ENCODE data around the gene CREBRF.
"Not testable (repeated sequence)": the region's sequence is repeated elsewhere in the genome, so short reads cannot be mapped to it uniquely, and the experiment has no call there.

The CREBRF gene

DNA sequence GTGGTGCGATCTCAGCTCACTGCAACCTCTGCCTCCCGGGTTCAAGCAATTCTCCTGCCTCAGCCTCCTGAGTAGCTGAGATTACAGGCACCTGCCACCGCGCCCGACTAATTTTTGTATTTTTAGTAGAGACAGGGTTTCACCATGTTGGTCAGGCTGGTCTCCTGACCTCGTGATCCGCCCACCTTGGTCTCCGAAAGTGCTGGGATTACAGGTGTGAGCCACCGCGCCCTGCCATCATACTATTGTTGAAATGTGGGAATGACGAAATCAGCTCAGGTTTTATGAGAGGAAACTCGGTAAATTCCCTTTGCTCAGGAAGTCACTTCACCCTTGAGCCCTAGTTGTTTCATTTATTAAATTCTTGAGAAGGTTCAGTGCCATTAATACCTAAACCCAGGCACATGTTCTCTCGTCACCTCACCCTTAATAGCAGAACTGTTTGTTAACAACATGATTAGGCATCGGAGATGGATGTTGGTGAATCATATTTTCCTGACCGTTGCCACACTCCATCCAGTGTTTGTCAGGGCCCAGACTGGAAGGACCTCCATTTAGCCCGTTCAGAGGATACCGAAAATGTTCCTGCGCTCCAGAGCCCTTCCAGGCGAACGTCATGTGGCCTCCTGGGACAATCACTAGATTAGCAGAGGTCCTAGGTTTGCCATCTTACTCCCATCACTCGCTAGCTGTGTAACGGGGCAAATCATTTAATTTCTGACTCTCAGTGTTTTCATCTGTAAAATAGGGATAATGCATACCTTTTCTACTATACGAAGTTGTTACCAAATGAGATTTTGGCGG is 20.0 kb upstream of the CREBRF start:
- DNase-seq, result no peak

DNA sequence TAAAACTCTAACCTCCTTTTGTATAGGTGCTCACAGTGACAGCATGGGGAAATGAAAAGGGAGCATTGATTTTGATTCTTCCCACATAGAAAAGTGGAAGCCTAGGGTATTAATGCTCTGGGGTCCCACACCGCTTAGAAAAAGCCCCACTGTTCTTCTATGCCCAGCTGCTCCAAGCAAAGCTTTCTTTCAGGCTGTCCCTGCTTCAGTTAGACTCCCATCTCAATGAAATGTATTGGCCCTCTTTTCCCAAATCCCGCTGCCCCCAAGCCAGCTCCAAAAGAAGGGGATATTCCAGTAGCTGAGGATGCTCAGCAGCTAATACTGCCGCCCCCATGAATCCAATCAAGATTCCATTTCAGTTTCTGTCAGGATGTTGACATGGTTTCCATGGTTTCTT is 17.0 kb upstream of the CREBRF start:
- DNase-seq, result no peak

DNA sequence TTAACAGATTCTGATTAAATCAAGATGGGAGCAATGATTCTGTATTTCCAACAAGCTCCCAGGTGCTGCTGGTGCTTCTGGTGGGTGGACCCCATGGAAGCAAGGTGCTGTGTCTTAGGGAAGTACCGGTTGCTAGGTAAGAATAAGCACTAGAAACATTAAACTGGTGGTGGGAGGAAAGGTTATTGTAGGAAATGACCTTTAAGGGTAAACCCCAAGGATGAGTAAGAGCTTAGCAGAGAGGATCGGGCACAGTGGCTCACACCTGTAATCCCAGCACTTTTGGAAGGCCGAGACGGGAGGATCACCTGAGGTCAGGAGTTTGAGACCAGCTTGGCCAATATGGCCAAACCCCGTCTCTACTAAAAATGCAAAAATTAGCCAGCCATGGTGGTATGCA is 16.2 kb upstream of the CREBRF start:
- DNase-seq, result no peak

DNA sequence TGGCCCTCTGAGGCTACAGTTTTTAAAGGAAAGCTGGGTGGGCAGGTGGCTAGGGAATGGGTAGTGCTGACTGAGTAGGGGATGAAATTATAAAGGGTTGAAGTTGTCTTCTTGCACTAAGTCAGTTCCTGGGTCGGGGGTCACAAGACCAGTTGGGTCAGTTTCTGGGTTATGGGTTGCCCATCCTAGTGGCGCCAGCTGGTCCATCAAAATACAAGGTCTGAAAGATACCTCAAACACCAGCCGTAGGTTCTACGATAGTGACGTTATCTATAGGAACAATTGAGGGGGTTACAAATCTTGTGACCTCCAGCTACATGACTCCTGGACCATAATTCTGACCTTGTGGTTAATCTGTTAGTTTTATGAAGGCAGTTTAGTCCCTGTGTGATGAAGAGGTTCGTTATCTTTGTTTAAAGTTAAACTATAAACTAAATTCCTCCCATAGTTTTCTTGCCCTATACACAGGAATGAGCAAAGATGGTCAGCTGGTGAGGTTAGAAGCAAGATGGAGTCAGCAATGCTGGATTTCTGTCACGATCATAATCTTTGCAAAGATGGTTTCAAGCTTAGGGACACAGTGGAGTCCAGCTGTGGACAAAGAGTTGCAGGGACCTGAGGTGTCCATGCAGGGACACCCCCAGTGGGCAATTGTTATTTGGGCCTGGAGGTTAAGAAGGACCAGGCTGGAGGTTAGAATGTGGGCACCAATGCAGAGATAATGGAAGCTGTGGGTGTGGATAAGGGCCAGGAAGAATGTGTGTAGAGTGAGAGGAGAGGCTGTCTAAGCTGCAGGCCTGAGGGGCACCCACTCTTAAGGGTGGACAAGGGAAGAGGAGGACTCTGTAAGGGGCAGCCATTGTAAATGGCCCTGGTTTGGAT is 14.0 kb upstream of the CREBRF start:
- DNase-seq, result no peak

DNA sequence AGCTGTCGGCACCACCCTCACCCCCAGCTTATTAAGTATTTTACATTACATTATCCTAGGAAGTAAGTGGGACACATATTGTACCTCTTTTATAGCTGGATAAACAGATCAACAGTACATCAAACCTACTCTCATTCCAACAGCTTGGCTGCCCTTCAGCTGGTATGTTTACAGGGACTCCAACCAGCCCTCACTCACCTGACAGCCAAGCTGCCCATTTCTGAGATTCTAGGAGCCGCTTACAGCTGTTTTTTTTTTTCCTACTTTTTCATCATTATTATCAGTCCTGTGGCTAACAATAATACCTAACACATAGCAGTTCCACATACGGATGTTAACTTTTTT is 13.4 kb upstream of the CREBRF start:
- DNase-seq, result no peak

DNA sequence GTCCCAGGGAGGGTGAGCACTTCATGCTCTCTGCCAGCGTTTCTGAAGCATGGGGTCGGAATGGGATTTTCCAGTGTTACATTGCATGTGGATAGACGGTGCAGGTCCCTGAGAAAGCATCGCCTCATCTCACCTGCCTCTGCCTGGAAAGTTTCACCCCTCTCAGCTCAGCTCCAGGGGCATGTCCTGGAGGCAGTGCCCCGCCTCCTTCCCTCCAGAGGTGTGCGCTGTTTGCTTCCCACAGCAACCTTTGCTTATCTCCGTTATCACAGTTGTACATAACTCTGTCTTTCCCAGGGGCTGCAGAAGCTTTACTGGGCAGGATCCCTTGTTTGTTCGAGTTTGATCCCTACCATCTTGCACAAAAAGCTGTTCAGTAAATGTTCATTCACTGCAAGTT is 10.7 kb upstream of the CREBRF start:
- no peak for DNase-seq

DNA sequence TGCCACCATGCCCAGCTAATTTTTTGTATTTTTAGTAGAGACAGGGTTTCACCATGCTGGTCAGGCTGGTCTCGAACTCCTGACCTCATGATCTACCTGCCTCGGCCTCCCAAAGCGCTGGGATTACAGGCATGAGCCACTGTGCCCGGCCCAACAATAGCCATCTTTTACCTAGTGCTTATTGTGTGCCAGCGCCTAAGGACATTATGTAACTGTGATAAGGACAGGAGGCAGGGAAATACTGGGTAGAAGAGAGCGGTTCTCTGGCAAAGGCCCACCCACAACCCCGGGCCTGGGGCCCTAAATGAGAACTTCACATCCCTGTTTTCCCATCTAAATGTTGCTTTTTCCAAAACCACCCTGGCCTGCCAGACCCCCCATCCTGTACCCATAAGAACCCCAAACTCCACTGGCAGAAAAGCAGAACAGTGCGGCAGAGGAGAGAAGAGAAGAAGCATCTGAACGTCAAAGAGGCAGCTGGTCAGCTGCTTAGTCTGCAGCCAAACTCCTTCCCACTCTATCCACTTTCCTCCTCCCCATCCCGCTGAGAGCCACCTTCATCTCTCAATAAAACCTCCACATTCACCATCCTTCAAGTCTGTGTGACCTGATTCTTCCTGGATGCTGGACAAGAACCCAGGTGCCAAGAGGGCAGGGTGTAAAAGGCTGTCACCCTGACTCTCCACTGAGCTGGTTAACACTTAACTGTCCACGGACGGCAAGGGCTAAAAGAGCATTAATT is 8.9 kb upstream of the CREBRF start:
- not testable (repeated sequence) for DNase-seq

DNA sequence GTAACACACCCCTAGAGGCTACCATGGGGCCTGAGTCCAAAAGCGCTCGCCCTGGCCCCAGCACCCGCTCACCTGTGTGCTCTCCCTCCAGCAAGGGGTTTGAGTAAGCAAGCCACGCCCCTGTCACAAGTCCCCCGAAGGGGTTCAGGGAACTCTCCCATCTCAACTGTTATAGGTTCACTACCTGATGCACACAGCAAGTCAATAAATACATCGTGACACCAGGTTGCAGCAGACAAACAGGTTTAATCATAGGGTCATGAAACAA is 8.4 kb upstream of the CREBRF start:
- no peak for DNase-seq

DNA sequence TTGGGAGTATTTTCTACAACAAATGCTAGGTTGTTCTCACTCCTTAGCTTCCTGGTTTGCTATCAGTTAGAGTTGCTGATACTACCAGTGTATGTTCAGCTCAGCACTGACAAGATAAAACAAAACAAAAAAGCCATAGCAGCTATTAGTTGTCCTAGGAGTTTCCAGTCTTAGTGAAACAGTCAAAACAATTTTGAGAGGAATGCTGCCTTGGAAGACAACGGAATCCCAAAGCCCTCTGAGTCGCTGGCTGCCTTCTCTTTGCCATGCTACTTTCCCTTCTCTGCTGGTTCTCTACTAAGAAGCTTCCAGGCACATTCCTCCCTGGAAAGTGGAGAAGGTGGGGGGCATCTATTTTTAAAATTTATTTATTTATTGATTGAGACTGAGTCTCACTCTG is 5.4 kb upstream of the CREBRF start:
- DNase-seq, result no peak

DNA sequence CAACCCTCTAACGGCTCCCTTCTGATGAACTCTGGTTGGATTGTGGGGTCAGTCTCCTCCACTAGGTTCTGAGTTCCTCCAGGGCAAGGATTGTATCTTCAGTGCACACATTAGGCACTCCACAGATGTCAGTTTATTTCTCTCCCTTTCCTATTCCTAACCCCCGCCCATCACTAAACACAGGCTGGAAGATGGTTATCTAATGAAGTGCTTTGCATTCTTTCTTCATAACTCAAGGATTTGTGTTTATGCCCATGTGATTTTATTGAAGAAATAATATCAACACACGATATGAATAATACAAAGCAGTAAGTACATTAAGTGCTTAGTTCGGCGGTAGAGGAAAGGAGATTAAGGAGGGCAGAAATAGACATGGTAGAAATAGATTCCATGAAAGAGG is 4.4 kb upstream of the CREBRF start:
- DNase-seq, result no peak

DNA sequence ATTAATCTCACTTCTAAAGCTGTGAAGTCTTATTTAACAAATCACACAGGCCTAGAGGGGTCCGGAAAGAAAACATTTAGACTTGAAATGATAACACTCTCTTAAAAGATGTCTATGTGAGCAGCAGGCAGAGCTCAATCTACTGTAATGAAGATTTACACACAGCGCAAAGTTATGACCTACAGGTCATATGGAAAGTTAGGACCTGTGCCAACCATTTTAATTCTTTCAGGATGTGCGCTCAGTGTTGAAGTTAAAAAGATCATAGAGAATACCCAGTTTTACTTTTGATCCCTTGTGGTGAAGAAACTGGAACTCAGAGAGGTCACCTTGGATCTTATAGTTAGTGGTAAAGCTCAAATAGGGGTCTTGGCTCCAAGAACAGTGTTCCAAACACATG is 3.1 kb upstream of the CREBRF start:
- DNase-seq, result no peak

DNA sequence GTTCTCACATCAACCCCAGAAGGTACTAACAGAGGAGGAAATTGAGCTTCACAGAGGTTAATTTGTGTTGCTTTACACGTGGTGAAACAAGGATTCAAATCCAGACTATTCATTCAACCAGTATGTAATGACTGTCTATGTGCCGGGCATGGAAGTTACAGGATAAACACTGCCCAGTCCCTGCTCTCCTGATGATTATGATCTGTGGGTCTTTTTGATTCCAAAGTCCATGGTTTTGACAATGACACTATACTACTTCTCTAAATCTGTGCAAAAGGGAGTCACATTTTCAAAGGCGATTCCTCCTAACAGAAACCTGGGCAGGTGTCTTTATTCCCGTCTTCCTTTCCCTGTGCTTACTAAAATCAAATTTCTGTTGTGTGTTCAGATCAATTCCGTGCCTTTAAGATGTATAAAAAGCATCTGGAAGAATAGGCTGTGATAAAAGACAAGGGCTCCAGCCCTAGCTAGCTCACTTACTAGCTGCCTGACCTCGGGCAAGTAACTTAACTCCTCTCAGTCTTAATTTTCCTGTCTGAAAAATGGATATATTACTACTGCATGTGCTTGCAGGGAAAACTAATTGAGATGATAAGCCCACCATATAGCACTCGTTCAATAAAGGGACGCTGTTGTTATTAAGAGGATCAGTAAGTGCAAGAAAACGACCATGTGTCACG is 970 bp upstream of the CREBRF start:
- DNase-seq, result no peak

DNA sequence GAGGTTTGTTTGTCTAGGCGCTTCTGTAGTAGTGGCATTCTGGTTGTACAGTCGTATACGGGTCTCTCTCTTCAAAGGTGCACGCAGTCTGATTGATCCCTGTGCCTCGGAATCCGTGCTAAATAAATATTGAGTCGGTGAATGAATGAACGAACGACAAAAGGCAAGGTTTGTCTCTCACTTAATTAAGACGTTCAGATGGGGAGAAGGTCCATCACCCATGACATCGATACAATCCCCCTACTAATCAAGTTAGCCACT is 500 bp upstream of the CREBRF start:
- no peak for DNase-seq

DNA sequence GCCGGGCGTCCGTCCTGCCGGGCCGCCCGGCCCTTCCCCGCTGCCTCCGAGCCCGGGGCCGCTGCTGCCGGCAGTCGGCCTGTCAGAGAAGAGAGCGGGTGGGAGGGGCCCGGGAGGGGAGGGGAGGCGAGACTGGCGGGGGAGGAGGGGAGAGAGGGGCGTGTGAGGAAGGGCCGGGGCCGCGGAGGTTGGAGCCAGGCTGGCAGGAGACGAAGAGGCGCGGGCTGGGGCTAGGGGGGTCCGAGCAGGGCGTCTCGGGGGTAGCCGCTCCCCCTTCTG is 570 bp downstream of the CREBRF start:
- DNase-seq, result no peak

DNA sequence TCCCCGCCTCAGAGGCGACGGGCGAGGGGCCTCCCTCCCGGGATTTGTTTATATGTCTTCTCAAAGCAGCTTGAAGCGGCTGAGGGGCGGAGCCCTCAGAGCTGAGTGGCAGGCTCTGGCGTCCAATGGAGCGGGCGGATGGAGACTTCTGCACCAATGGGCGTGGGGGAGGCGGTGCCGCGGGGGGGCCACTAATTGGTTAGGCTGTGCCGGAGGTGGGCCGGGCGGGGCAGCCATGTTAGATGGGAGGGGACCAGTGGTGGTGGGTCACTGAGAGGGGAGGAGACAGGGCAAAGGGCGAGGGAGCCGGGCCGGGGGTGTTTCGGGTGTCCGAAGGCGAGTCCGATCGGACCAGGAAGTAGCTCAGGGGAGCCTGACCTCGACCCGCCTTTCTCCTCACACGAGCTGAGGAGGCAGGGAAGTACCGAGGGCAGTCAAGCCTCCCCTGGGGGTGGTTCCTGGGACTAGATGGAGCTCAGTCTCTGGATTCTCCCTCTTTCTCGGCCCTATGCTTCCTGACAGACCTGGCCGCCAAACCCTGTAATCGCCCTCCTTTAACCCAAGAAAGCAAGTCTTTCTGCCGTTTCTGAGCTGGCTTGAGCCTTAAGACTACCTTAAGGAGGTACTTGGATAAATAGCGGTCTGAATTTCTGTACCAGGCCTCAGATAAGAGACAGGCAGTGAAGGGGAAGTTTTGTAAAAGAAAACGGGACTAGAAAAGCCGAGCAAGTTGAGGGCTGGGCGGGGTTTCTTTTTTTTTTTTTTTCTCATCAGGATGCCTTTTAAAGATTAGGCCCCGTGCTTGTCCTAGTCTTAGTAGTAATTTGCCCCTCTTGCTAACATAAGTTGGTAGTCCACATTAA is 1.1 kb downstream of the CREBRF start:
- DNase-seq, result peak; percentile 71

DNA sequence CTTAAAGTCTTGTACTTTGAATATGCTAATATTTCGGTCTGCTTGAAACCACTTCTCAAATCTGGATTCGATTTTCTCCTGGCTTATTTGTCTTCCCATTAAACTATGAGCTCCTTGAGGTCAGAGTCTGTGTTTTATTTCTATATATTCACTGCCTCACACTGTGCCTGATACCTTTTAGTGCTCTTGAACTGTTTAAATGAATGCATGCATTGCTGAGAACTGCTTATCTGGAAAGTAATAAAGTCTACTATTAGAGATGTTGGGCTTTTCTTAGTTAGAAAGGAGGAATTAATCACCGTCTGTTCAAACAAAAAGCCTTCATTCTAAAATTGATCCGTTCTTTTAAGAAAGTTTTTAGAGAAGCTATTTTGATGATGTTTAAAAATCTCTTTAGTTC is 6.0 kb downstream of the CREBRF start:
- DNase-seq, result no peak

DNA sequence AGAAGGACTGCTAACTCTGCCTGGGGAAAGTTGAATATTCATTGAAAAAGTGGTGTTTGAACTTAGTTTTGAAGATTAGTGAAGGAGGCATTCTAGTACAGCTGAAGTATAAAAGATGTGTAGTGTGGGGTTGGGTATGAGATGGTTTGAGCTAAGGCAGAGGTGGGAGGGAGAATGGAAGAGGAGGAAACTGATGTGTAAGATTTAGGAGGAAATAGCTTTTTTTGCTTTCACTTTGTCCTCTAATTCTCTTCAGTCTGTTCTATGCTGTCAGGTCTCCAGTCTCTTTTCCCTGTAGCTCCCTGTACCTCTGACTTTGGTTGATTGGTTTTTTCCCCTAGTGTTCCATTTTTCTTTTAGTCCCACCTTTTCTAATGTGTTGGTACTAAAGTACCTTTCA is 9.0 kb downstream of the CREBRF start:
- DNase-seq, result no peak

DNA sequence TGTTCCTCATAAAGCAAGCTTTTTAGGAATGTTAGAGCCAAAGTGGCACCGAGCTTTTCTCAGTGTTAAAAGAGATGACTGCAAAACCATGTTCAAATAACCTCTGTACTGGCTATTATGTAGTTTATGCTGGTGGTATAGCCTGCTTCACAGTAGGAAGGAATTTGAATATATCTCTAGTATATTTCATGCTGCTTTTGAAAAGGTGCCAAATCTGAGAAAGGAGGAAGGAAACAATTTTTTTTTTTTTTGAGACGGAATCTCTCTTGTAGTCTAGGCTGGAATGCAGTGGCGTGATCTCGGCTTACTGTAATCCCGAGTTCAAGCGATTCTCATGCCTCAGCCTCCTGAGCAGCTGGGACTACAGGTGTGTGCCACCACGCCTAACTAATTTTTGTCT is 13.5 kb downstream of the CREBRF start:
- DNase-seq, result no peak

DNA sequence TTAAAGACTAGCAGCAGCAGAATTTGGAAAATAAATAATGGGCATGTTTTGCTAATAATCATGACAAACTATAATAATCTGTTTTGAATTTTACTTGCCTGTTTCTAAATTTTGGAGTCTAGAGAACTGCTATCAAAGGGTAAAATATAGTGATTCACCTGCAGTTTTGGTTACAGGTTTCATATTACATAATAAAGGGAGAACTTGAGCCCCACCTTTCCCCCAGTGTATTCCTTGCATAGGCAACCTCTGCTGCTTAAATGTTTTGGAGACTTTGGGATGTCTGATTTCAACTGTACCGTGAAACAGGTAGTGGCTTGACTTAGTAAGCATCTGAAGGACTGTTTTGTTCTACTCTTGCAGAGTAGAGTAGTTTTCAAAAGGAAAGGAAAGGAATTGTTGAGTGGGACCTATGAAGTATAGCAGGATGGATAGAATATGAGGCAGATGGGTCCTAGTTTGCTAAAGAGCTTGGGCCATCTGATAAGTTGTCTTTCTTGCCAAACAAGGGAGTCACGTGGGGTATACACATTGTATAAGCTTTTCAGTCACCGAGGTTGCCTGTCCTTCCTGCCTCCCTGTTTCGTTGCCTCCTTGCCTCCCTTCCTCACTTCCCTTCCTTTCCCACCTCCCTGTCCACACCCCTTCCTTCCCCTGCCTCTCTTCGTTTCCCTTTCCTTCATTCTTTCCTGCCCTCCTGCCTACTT is 19.1 kb downstream of the CREBRF start:
- no peak for DNase-seq

DNA sequence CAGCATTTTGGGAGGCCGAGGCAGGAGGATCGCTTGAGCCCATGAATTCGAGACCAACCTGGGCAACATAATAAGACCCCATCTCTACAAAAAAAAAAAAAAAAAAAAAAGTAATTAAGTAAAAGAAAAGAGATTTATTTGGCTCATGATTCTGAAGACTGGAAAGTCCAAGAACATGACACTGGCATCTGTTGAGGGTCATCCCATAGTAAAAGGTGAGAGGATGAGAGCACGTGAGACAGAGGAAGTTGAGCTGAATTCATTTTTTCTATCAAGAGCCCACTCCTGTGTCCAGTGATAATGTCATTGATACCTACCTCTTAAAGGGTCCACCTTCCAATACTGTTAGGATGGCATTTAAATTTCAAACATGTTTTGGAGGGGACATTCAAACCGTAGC is 19.8 kb downstream of the CREBRF start:
- DNase-seq, result no peak

DNA sequence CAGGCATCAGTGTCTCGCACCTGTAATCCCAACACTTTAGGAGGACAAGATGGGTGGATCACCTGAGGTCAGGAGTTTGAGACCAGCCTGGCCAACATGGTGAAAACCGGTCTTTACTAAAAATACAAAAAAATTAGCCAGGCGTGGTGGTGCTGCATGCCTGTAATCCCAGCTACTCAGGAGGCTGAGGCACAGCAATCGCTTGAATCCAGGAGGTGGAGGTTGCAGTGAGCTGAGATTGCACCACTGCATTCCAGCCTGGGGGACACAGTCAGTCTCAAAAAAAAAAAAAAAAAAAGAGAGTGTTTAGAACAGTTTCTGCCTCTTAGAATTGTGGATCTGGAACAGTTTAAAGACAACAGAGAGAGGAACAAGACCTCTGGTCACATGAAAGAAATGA is 20.3 kb downstream of the CREBRF start:
- not testable (repeated sequence) for DNase-seq

DNA sequence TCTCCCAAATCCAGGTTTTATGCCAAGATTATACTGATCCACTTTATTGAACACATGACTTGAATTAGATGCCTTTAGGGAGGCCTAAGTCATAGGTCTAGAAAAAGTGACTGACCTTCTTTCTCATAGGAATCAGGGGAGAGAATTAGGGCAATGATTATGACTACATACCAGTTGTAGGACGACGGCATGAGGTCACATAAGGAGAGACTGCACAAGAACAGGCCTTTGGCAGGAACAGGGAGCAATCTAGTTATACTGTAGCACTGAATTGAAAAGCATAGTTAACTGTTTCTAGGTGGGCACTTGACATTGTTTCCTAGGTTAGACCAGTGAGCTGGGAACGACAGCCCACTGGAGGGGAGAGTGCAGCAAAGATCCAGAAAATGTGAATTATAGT is 22.7 kb downstream of the CREBRF start:
- no peak for DNase-seq
